SH-SY5Y (cell line): ENCODE measurements around the gene FKTN.

Experiments used
- GATA2 ChIP-seq: IDR thresholded peaks from 2 replicates; pipeline ENCODE4 v1.6.1; 2011; ENCODE audit warnings: mild to moderate bottlenecking, low read depth, low read length
- GATA3 ChIP-seq: IDR thresholded peaks from 2 replicates; pipeline ENCODE4 v1.6.1; 2011; ENCODE audit warnings: low read depth, mild to moderate bottlenecking, low read length, moderate library complexity

DNA sequence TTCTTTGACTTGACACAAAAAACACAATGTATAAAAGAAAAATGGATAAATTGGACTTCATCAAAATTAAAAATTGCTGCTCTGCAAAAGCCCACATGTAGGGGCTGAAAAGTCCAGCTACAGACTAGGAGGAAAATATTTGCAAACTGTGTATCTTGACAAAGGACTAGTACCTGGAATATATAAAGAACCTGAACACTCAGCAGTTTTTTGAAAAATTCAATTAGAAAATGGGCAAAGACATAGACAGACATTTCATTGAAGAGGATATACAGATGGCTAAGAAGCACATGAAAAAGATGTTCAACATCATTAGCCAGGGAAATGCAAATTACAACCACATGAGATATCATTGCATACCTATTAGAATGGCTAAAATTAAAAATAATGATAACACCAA lies 85.9 kb downstream of the FKTN start:
- TF ChIP-seq GATA3 (no peak), GATA2 (no peak)
